ENCODE measurements around the gene PLCG1. TPM values are rescaled to one million over a fixed set of nuclear protein-coding genes. Genes with fewer than 3 reads are reported as not detected.

Gene PLCG1
- total RNA-seq, 1 donor from 2014 or later, result 61.1 TPM

DNA sequence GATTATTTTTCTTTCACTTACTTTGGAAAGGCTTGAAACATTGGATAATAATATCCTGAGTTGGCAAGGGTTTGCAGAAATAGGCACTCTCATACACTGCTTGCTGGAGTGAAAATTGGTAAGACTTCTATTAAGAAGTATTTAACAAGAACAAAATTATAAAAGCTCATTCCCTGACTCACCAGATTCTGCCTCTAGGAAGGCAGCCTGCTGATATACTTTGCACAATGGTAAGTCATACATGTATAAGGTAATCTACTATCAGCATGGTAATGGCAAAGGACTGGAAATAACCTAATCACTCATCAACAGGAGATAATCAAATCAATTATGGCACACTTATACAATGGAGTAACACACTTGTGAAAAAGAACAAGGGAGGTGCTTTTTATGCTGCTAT is 85.8 kb downstream of the PLCG1 start:
- Mint-ChIP-seq H3K4me1 (peaks cover 3% of the 10 kb centered on the region), H3K4me3 (no peak overlapping the region), H3K36me3 (ENCODE audit: low read depth) (no peaks in the 10 kb centered on the region), H3K9me3 (no peaks in the 10 kb centered on the region), H3K27ac (no peak overlapping the region), H3K27me3 (no peaks in the 10 kb centered on the region)
- TF ChIP-seq, protein P1, sequence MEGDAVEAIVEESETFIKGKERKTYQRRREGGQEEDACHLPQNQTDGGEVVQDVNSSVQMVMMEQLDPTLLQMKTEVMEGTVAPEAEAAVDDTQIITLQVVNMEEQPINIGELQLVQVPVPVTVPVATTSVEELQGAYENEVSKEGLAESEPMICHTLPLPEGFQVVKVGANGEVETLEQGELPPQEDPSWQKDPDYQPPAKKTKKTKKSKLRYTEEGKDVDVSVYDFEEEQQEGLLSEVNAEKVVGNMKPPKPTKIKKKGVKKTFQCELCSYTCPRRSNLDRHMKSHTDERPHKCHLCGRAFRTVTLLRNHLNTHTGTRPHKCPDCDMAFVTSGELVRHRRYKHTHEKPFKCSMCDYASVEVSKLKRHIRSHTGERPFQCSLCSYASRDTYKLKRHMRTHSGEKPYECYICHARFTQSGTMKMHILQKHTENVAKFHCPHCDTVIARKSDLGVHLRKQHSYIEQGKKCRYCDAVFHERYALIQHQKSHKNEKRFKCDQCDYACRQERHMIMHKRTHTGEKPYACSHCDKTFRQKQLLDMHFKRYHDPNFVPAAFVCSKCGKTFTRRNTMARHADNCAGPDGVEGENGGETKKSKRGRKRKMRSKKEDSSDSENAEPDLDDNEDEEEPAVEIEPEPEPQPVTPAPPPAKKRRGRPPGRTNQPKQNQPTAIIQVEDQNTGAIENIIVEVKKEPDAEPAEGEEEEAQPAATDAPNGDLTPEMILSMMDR (IDR thresholded peaks at IDR 0.05), result no peak
- CTCF ChIA-PET, result interaction anchor here (1.1 to 2.5 kb wide), 4 partner anchors 10 to 116 kb away, joined by 3 to 11 read pairs (median 8); no protein-coding TSS in a partner anchor
- ATAC-seq (ENCODE audit: low read depth) (no peak), DNase-seq (no peak)
- intact Hi-C loops (cut with micrococcal nuclease), result no loop called here
- POLR2A ChIA-PET, result no interaction called here

DNA sequence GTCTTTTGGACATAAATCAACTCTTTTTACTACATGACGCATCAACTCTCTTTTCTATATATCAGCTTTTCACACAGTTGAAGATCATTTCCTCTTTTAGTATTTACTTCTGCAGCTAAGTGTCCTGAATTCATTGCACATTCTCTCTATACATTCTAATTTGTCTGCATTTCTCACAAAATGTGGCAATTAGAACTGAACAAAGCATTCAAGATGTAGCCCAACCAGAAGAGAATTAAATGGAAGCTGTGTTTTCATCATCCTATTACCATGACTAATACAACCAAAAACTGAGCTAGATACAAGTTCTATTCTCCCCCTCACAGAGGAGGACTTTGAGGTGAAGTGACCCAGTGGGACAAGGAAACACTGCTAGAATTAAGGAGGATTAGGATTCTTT is 86.9 kb downstream of the PLCG1 start:
- Mint-ChIP-seq H3K27me3 (no peaks in the 10 kb centered on the region), H3K9me3 (no peaks in the 10 kb centered on the region), H3K4me1 (peaks cover 3% of the 10 kb centered on the region), H3K36me3 (ENCODE audit: low read depth) (no peaks in the 10 kb centered on the region), H3K4me3 (no peak overlapping the region), H3K27ac (no peak overlapping the region)
- DNase-seq, result no peak
- intact Hi-C loops (cut with micrococcal nuclease), result no loop called here
- ChIA-PET CTCF (interaction anchor here (0.6 to 2.5 kb wide), 5 partner anchors 9 to 271 kb away, joined by 3 to 11 read pairs (median 8); no protein-coding TSS in a partner anchor), POLR2A (interaction anchor here (0.5 kb wide), 1 partner anchor 58 kb away, joined by 4 read pairs; no protein-coding TSS in a partner anchor)
- ATAC-seq (ENCODE audit: low read depth), result no peak
- TF ChIP-seq, protein P1 (IDR thresholded peaks at IDR 0.05), result no peak

DNA sequence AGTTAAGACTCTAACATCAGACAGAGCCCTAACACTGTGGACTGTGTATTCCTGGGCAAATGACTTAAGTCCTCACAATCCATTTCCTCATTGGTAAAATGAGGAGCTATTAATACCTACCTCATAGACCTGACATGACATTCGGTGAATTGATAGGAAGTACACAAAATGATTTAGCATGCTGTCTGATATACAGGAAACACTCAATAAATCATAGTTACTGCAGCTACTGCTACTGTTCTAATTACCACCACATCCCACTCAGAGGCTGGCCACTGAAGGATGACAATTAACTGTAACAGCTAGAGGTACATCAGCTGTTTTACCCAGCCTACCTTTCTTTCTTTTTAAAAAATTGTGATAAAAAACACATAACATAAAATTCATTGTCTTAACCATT is 87.7 kb downstream of the PLCG1 start:
- H3K4me3 Mint-ChIP-seq, result no peak overlapping the region
- H3K36me3 Mint-ChIP-seq (ENCODE audit: low read depth), result no peaks in the 10 kb centered on the region
- H3K27ac Mint-ChIP-seq, result no peak overlapping the region
- CTCF ChIA-PET, result interaction anchor here (2.2 to 2.5 kb wide), 3 partner anchors 8 to 90 kb away, joined by 8 to 11 read pairs (median 9); no protein-coding TSS in a partner anchor
- H3K4me1 Mint-ChIP-seq, result peaks cover 3% of the 10 kb centered on the region
- TF ChIP-seq, protein P1 (IDR thresholded peaks at IDR 0.05), result no peak
- DNase-seq (no peak), ATAC-seq (ENCODE audit: low read depth) (no peak)
- no peaks in the 10 kb centered on the region for H3K9me3 Mint-ChIP-seq
- POLR2A ChIA-PET, result no interaction called here
- no peaks in the 10 kb centered on the region for H3K27me3 Mint-ChIP-seq
- intact Hi-C loops (cut with micrococcal nuclease), result no loop called here

DNA sequence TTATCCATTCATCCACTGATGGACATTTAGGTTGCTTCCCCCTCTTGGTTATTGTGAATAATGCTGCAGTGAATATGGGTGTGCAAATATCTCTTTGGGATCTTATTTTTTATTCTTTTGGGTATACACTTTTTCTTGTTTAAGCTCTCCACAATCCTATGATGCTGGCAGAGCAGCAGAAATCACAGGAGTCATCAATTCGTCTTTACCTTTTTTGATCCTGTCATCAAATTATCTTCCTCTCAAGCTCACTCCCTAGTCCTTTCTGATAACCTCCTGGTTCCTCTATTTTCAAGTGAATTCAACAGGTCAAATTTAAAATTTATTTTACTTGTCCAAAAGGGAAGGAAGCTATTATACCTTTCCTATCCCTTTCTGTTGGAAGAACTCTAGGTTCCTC is 89.1 kb downstream of the PLCG1 start:
- POLR2A ChIA-PET, result no interaction called here
- H3K4me1 Mint-ChIP-seq, result peaks cover 3% of the 10 kb centered on the region
- H3K27me3 Mint-ChIP-seq, result no peaks in the 10 kb centered on the region
- no peak overlapping the region for H3K4me3 Mint-ChIP-seq
- H3K36me3 Mint-ChIP-seq (ENCODE audit: low read depth), result no peaks in the 10 kb centered on the region
- intact Hi-C loops (cut with micrococcal nuclease), result no loop called here
- ATAC-seq (ENCODE audit: low read depth) (no peak), DNase-seq (no peak)
- CTCF ChIA-PET, result interaction anchor here (0.6 to 1.3 kb wide), 2 partner anchors 54 to 259 kb away, joined by 3 to 4 read pairs; no protein-coding TSS in a partner anchor
- TF ChIP-seq, protein P1 (IDR thresholded peaks at IDR 0.05), result no peak
- no peaks in the 10 kb centered on the region for H3K9me3 Mint-ChIP-seq
- H3K27ac Mint-ChIP-seq, result no peak overlapping the region

Other genes with a start within 250 kb of the PLCG1 start
- 62.7 and 63.3 TPM in 2 replicates for gene TOP1, start 108.7 kb upstream of the PLCG1 start, total RNA-seq
- gene ZHX3, start 180.2 kb downstream of the PLCG1 start, total RNA-seq, result 19.5 and 21.2 TPM in 2 replicates
- 0.60 and 0.66 TPM in 2 replicates for gene LPIN3, start 203.3 kb downstream of the PLCG1 start, total RNA-seq
- not detected in 2 replicates for gene EMILIN3, start 229.3 kb downstream of the PLCG1 start, total RNA-seq

All from activated B cell treated with CpG ODN at 0.5 μM for 24 hours (primary cell).